GM23338 (cell line): ENCODE results near the gene GSAP. TPM values are rescaled to one million over a fixed set of nuclear protein-coding genes. Genes with fewer than 3 reads are reported as not detected.

Source experiments
- ATAC-seq: fragments of 200-7000 bp; cut with Tn5 transposase; 3 replicates; pipeline ENCODE4 v1.9.1; 2020
- DNase-seq: peaks from one replicate; pipeline ENCODE4 v3.0.0-alpha.2; 2015; ENCODE audit warnings: low spot score
- H2AFZ ChIP-seq: fragments of 200-600 bp; sonication (generic); 2 replicates; pipeline ENCODE4 v1.8.0; 2016; ENCODE audit warnings: antibody characterized with exemption, mild to moderate bottlenecking, moderate library complexity
- H3F3A ChIP-seq: fragments of 200-600 bp; sonication (generic); replicated peaks from 2 replicates; pipeline ENCODE4 v1.8.0; 2017; ENCODE audit warnings: antibody characterized with exemption, mixed run types, low read depth
- H3K27ac ChIP-seq: fragments of 200-600 bp; sonication (generic); 2 replicates; pipeline ENCODE4 v1.6.1; 2016; ENCODE audit warnings: low read depth
- H3K27me3 ChIP-seq: fragments of 200-600 bp; sonication (generic); 2 replicates; pipeline ENCODE4 v1.8.0; 2016; ENCODE audit warnings: mild to moderate bottlenecking, mixed run types, moderate library complexity; ENCODE audit not compliant: insufficient read depth
- H3K36me3 ChIP-seq: fragments of 200-600 bp; sonication (generic); 2 replicates; pipeline ENCODE4 v1.8.0; 2016; ENCODE audit warnings: mild to moderate bottlenecking; ENCODE audit not compliant: insufficient read depth
- H3K4me1 ChIP-seq: fragments of 200-600 bp; sonication (generic); 2 replicates; pipeline ENCODE4 v1.8.0; 2016; ENCODE audit warnings: mild to moderate bottlenecking, moderate library complexity; ENCODE audit not compliant: insufficient read depth
- H3K4me2 ChIP-seq: fragments of 200-600 bp; sonication (generic); 2 replicates; pipeline ENCODE4 v1.7.1; 2017; ENCODE audit warnings: mixed run types
- H3K4me3 ChIP-seq: fragments of 200-600 bp; sonication (generic); 2 replicates; pipeline ENCODE4 v1.6.1; 2016; ENCODE audit warnings: mixed run types
- H3K79me2 ChIP-seq: fragments of 200-600 bp; sonication (generic); replicated peaks from 2 replicates; pipeline ENCODE4 v1.8.0; 2017; ENCODE audit warnings: mild to moderate bottlenecking; ENCODE audit not compliant: insufficient read depth
- H3K9me2 ChIP-seq: fragments of 200-600 bp; sonication (generic); 2 replicates; pipeline ENCODE4 v1.8.0; 2017; ENCODE audit not compliant: insufficient read depth
- H4K20me1 ChIP-seq: fragments of 200-600 bp; sonication (generic); replicated peaks from 2 replicates; pipeline ENCODE4 v1.8.0; 2017; ENCODE audit warnings: mild to moderate bottlenecking; ENCODE audit not compliant: insufficient read depth
- H3K27ac Mint-ChIP-seq: 2 replicates; pipeline ENCODE4 v1.8.0; 2020; ENCODE audit warnings: inconsistent platforms, mild to moderate bottlenecking, moderate library complexity, mixed read lengths
- H3K27me3 Mint-ChIP-seq: 3 replicates; pipeline ENCODE4 v1.8.0; 2022; ENCODE audit warnings: low read depth, mild to moderate bottlenecking, moderate library complexity, mixed read lengths, inconsistent platforms; ENCODE audit not compliant: insufficient read depth, poor library complexity
- H3K36me3 Mint-ChIP-seq: 3 replicates; pipeline ENCODE4 v1.8.0; 2021; ENCODE audit warnings: low read depth, mild to moderate bottlenecking, inconsistent platforms, moderate library complexity, mixed read lengths
- H3K4me1 Mint-ChIP-seq: 3 replicates; pipeline ENCODE4 v1.8.0; 2020; ENCODE audit warnings: mild to moderate bottlenecking, inconsistent platforms, mixed read lengths
- H3K4me3 Mint-ChIP-seq: 3 replicates; pipeline ENCODE4 v1.8.0; 2021; ENCODE audit warnings: moderate library complexity, mild to moderate bottlenecking, inconsistent platforms, mixed read lengths
- H3K9me3 Mint-ChIP-seq: 3 replicates; pipeline ENCODE4 v1.8.0; 2020; ENCODE audit warnings: moderate library complexity, mild to moderate bottlenecking, inconsistent platforms, mixed read lengths
- CREB1 ChIP-seq: fragments of 250-450 bp; sonication (Bioruptor Pico); IDR thresholded peaks from 2 replicates; pipeline ENCODE4 v1.5.0; 2020; ENCODE audit warnings: low read depth, mild to moderate bottlenecking, moderate library complexity
- CTCF ChIP-seq, 2 experiments: fragments of 200-600 bp in 1 of 2; sonication (generic) in 1 of 2; conservative IDR thresholded peaks; 2 replicates each; pipeline versions ENCODE4 v1.5.1 to v1.6.1; 2016 to 2017; ENCODE audit warnings: antibody characterized with exemption in 2 of 2, low read depth in 2 of 2, mild to moderate bottlenecking in 2 of 2, moderate library complexity in 1 of 2
- ETS1 ChIP-seq: IDR thresholded peaks from 2 replicates; pipeline ENCODE4 v1.6.1; 2016; ENCODE audit warnings: antibody characterized with exemption
- EZH2 ChIP-seq: fragments of 200-600 bp; sonication (generic); IDR thresholded peaks from one replicate; pipeline ENCODE4 v1.8.0; 2017; ENCODE audit warnings: antibody characterized with exemption, mild to moderate bottlenecking, low read depth; ENCODE audit not compliant: unreplicated experiment
- EZH2phosphoT487 ChIP-seq: fragments of 200-600 bp; sonication (generic); IDR thresholded peaks from one replicate; pipeline ENCODE4 v1.8.1; 2018; ENCODE audit warnings: antibody characterized with exemption; ENCODE audit not compliant: unreplicated experiment
- JUNB ChIP-seq: IDR thresholded peaks from one replicate; pipeline ENCODE4 v1.6.1; 2016; ENCODE audit warnings: antibody characterized with exemption; ENCODE audit not compliant: unreplicated experiment
- NANOG ChIP-seq: IDR thresholded peaks from 2 replicates; pipeline ENCODE4 v1.6.1; 2016; ENCODE audit warnings: antibody characterized with exemption, borderline replicate concordance
- POLR2AphosphoS5 ChIP-seq: IDR thresholded peaks from 2 replicates; pipeline ENCODE4 v1.6.1; 2016; ENCODE audit warnings: antibody characterized with exemption, low read depth
- REST ChIP-seq: IDR thresholded peaks from one replicate; pipeline ENCODE4 v1.6.1; 2018; ENCODE audit warnings: antibody characterized with exemption; ENCODE audit not compliant: unreplicated experiment
- STAT1 ChIP-seq: IDR thresholded peaks from one replicate; pipeline ENCODE4 v1.6.1; 2016; ENCODE audit warnings: antibody characterized with exemption; ENCODE audit not compliant: unreplicated experiment
- ZNF114 ChIP-seq: fragments of 250-450 bp; sonication (Bioruptor Pico); IDR thresholded peaks from 2 replicates; pipeline ENCODE4 v1.5.0; 2020; ENCODE audit warnings: mild to moderate bottlenecking, moderate library complexity
- ZNF331 ChIP-seq: fragments of 250-450 bp; sonication (Bioruptor Pico); IDR thresholded peaks from 2 replicates; pipeline ENCODE4 v1.5.0; 2020; ENCODE audit warnings: low read depth, mild to moderate bottlenecking, moderate library complexity
- ZNF462 ChIP-seq: fragments of 250-450 bp; sonication (Bioruptor Pico); IDR thresholded peaks from 2 replicates; pipeline ENCODE4 v1.5.0; 2020; ENCODE audit warnings: mild to moderate bottlenecking, moderate library complexity
- polyA plus RNA-seq: library from polyadenylated mRNA; unstranded; fragments of >200 nt; fragmentation: Nextera tagmentation; extraction: Ambion mirVana; gene quantifications from 2 replicates; pipeline ENCODE4 v1.2.1, GENCODE V29; 2016
- total RNA-seq: library from RNA; depleted of rRNA; stranded (reverse); fragments of >200 nt; shearing (Covaris generic); gene quantifications from 2 replicates; pipeline ENCODE4 v1.2.3, GENCODE V29; 2014

Gene GSAP
- total and polyA plus RNA-seq, 2 experiments from 2014 or later, result 0.63 to 1.1 TPM

- Histone ChIP-seq H3K79me2 (no peaks in the 10 kb centered on the region), H3F3A (no peaks in the 10 kb centered on the region), H3K9me2 (no peaks in the 10 kb centered on the region), H3K36me3 (no peaks in the 10 kb centered on the region), H3K4me2 (no peak overlapping the region), H4K20me1 (no peaks in the 10 kb centered on the region), H3K27me3 (no peaks in the 10 kb centered on the region), H3K27ac (no peak overlapping the region), H2AFZ (no peak overlapping the region), H3K4me3 (no peak overlapping the region), H3K4me1 (peaks cover 2% of the 10 kb centered on the region; the same call in 1 of the 2 replicates)
- no peaks in the 10 kb centered on the region for H3K27me3 Mint-ChIP-seq
- H3K4me1 Mint-ChIP-seq, result peaks cover 3% of the 10 kb centered on the region; the same call in 2 of the 3 replicates
- ATAC-seq (no peak), DNase-seq (no peak)
- H3K4me3 Mint-ChIP-seq, result no peak overlapping the region
- H3K36me3 Mint-ChIP-seq, result no peaks in the 10 kb centered on the region
- TF ChIP-seq REST, result no peak
- no peak for TF ChIP-seq CTCF (conservative IDR thresholded peaks at IDR 0.05; ENCODE audit: low read depth in 2 of 2)
- TF ChIP-seq NANOG, result no peak
- TF ChIP-seq ZNF331 (CRISPR knock-in tag), result no peak
- TF ChIP-seq EZH2phosphoT487, result no peak
- no peak for TF ChIP-seq ETS1
- no peak for TF ChIP-seq STAT1
- no peak for TF ChIP-seq ZNF462
- no peak for TF ChIP-seq CREB1 (CRISPR knock-in tag)
- TF ChIP-seq EZH2, result no peak
- no peak for TF ChIP-seq ZNF114
- TF ChIP-seq POLR2AphosphoS5, result no peak
- TF ChIP-seq JUNB, result no peak
- H3K9me3 Mint-ChIP-seq, result no peaks in the 10 kb centered on the region
- H3K27ac Mint-ChIP-seq, result no peak overlapping the region
Measured at GRCh38 chr7:77315182-77315591, 101.0 kb downstream of the GSAP start.
